Endodermal cell (in vitro differentiated cells): ENCODE results near the gene SYNE1. TPM values are rescaled to one million over a fixed set of nuclear protein-coding genes. Genes with fewer than 3 reads are reported as not detected.

ENCODE experiments used
- DNase-seq: peaks from one replicate; pipeline ENCODE4 v3.0.0-alpha.2; 2017
- H3K27ac ChIP-seq: 2 replicates; pipeline ENCODE4 v1.5.1; 2013; ENCODE audit warnings: mild to moderate bottlenecking, low read depth, low read length, moderate library complexity
- H3K27me3 ChIP-seq: 2 replicates; pipeline ENCODE4 v1.6.1; 2013; ENCODE audit warnings: mild to moderate bottlenecking, low read length, moderate library complexity; ENCODE audit not compliant: insufficient read depth, control insufficient read depth, poor library complexity, severe bottlenecking
- H3K36me3 ChIP-seq: 2 replicates; pipeline ENCODE4 v1.7.0; 2013; ENCODE audit warnings: mild to moderate bottlenecking, low read length, moderate library complexity; ENCODE audit not compliant: control insufficient read depth, insufficient read depth
- H3K4me1 ChIP-seq: one replicate; pipeline ENCODE4 v1.7.0; 2013; ENCODE audit warnings: low read length; ENCODE audit not compliant: control insufficient read depth, insufficient read depth
- H3K4me3 ChIP-seq: 2 replicates; pipeline ENCODE4 v1.5.1; 2013; ENCODE audit warnings: mild to moderate bottlenecking, low read length, moderate library complexity
- H3K9ac ChIP-seq: 2 replicates; pipeline ENCODE4 v1.6.1; 2013; ENCODE audit warnings: mild to moderate bottlenecking, low read length, moderate library complexity; ENCODE audit not compliant: poor library complexity, severe bottlenecking; ENCODE audit errors: extremely low read depth
- H3K9me3 ChIP-seq: 2 replicates; pipeline ENCODE4 v1.6.1; 2013; ENCODE audit warnings: mild to moderate bottlenecking, low read length, moderate library complexity; ENCODE audit not compliant: control insufficient read depth
- H3K27ac Mint-ChIP-seq: 2 replicates; pipeline ENCODE4 v1.8.0; 2020; ENCODE audit warnings: mixed read lengths
- H3K27me3 Mint-ChIP-seq: 2 replicates; pipeline ENCODE4 v1.8.0; 2021; ENCODE audit warnings: mild to moderate bottlenecking, mixed read lengths; ENCODE audit not compliant: insufficient read depth
- H3K36me3 Mint-ChIP-seq: 2 replicates; pipeline ENCODE4 v1.8.0; 2020; ENCODE audit warnings: low read depth, mixed read lengths
- H3K4me1 Mint-ChIP-seq: 2 replicates; pipeline ENCODE4 v1.8.0; 2020; ENCODE audit warnings: mixed read lengths
- H3K4me3 Mint-ChIP-seq: 2 replicates; pipeline ENCODE4 v1.8.0; 2020; ENCODE audit warnings: mild to moderate bottlenecking, moderate library complexity, mixed read lengths
- H3K9me3 Mint-ChIP-seq: 2 replicates; pipeline ENCODE4 v1.8.0; 2020; ENCODE audit warnings: mild to moderate bottlenecking, mixed read lengths
- WGBS, 2 experiments: methylation state at CpG; one replicate each; pipeline versions ENCODE4 v1.1.5 to v1.1.7; 2013; ENCODE audit warnings: missing lambda C conversion rate in 2 of 2, mixed read lengths in 1 of 2; ENCODE audit not compliant: insufficient coverage in 1 of 2, insufficient read length in 1 of 2; 5-methylcytosine and 5-hydroxymethylcytosine counted together
- total RNA-seq, 2 donors: library from RNA; stranded (reverse); fragmentation: NEBNext Ultra II Directional in 1 of 2; extraction: Animal tissue kit (Norgen Biotek cat#: 25700) in 1 of 2; gene quantifications; 2 replicates in 1 of 2; 3 replicates in 1 of 2; pipeline ENCODE4 v1.2.1, GENCODE V29; 2021
- TF ChIP-seq, protein P1 (sequence below): fragments of 200-600 bp; sonication (generic); conservative IDR thresholded peaks from 2 replicates; pipeline ENCODE4 v1.5.0; 2021; ENCODE audit warnings: antibody characterized with exemption, mild to moderate bottlenecking

The SYNE1 gene
- total RNA-seq, 2 donors from 2014 or later = 7.9 to 9.5 TPM

DNA sequence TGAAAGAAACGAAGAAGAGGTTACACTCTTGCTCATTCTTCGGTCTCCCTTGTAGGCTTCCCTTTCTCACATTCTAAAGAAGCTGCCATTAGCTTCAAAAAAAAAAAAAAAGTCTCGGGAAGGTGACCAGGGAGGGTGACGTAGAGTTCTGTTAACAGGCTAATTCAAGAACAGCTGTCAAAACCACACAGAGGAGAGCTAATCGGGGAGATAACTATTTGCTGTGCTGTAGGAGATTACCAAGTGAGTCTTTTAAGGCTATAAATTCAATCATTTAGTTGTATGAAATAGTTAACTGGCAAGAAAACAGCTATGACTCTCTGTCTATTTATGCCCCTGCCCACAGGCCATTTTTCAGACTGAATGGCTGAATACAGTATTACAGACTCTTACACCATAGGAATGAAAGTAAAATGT is 256.8 kb downstream of the SYNE1 start:
- Mint-ChIP-seq H3K36me3 (peaks cover 3% of the 10 kb centered on the region), H3K4me1 (peaks cover 27% of the 10 kb centered on the region), H3K9me3 (no peaks in the 10 kb centered on the region), H3K27me3 (no peaks in the 10 kb centered on the region), H3K4me3 (no peak overlapping the region), H3K27ac (peak overlapping the region; percentile 3)
- DNase-seq = no peak
- H3K27ac ChIP-seq = peak overlapping the region; percentile 74
- no peaks in the 10 kb centered on the region for H3K36me3 ChIP-seq
- H3K4me1 ChIP-seq = no peaks in the 10 kb centered on the region
- no peak overlapping the region for H3K4me3 ChIP-seq
- H3K9me3 ChIP-seq = no peaks in the 10 kb centered on the region
- WGBS, 2 experiments = 78 to 81% methylated on average over 3 to 5 of the region's 5 CpGs
- no peaks in the 10 kb centered on the region for H3K27me3 ChIP-seq
- no peak overlapping the region for H3K9ac ChIP-seq
- TF ChIP-seq, protein P1, sequence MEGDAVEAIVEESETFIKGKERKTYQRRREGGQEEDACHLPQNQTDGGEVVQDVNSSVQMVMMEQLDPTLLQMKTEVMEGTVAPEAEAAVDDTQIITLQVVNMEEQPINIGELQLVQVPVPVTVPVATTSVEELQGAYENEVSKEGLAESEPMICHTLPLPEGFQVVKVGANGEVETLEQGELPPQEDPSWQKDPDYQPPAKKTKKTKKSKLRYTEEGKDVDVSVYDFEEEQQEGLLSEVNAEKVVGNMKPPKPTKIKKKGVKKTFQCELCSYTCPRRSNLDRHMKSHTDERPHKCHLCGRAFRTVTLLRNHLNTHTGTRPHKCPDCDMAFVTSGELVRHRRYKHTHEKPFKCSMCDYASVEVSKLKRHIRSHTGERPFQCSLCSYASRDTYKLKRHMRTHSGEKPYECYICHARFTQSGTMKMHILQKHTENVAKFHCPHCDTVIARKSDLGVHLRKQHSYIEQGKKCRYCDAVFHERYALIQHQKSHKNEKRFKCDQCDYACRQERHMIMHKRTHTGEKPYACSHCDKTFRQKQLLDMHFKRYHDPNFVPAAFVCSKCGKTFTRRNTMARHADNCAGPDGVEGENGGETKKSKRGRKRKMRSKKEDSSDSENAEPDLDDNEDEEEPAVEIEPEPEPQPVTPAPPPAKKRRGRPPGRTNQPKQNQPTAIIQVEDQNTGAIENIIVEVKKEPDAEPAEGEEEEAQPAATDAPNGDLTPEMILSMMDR = no peak

DNA sequence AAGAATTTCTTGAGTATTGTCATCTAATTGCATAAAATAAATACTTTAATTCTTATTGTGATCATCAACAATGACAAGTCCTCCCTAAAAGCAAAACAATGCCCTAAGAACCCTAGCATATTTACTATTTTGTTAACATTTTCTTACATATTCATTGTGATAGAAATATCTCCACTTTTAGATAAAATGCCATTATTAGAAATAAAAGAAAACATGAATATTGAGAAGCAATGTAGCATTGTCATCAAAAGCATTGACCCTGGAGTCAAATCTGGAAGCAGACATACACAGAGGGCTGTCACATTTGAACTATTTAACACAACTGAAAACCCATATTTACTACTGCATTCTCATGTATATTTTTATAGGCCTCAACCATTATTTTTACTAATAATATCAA is 257.7 kb downstream of the SYNE1 start:
- no peaks in the 10 kb centered on the region for H3K9me3 Mint-ChIP-seq
- Histone ChIP-seq H3K4me3 (no peak overlapping the region), H3K27ac (no peak overlapping the region), H3K9me3 (no peaks in the 10 kb centered on the region), H3K9ac (no peak overlapping the region), H3K27me3 (no peaks in the 10 kb centered on the region), H3K4me1 (no peaks in the 10 kb centered on the region), H3K36me3 (no peaks in the 10 kb centered on the region)
- no peaks in the 10 kb centered on the region for H3K27me3 Mint-ChIP-seq
- no peak for DNase-seq
- H3K4me3 Mint-ChIP-seq = no peak overlapping the region
- H3K27ac Mint-ChIP-seq = no peak overlapping the region
- H3K36me3 Mint-ChIP-seq = peaks cover 3% of the 10 kb centered on the region
- TF ChIP-seq, protein P1 = no peak
- H3K4me1 Mint-ChIP-seq = peaks cover 27% of the 10 kb centered on the region

DNA sequence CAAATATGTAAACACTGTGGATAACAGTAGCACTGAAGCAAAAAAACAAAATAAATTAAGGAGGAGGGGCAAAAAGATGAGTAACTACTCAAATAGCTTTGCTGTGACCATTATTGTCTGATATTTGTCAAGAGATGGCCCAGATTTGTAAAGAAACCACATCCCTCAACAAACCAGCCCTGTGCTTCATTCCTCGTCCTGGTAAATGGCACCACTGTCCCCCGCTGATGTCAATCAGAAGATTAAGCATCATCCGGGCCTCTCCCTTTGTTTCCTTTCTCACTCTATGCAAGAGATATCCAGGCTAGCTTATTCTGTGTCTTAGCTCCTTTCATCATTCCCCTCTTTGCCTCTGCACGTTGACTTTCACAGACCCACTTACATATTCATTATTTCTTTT is 259.0 kb downstream of the SYNE1 start:
- Histone ChIP-seq H3K27ac (no peak overlapping the region), H3K4me3 (no peak overlapping the region)

More for the DNA sequence above, 259.0 kb downstream of the SYNE1 start:
- Mint-ChIP-seq H3K4me1 (peaks cover 27% of the 10 kb centered on the region), H3K27ac (no peak overlapping the region), H3K27me3 (no peaks in the 10 kb centered on the region), H3K4me3 (no peak overlapping the region), H3K9me3 (no peaks in the 10 kb centered on the region), H3K36me3 (peaks cover 3% of the 10 kb centered on the region)
- 57 to 71% methylated on average over 4 of the region's 4 CpGs for WGBS, 2 experiments
- no peaks in the 10 kb centered on the region for H3K27me3 ChIP-seq
- DNase-seq = no peak
- H3K36me3 ChIP-seq = no peaks in the 10 kb centered on the region
- no peaks in the 10 kb centered on the region for H3K4me1 ChIP-seq
- TF ChIP-seq, protein P1 = no peak
- H3K9me3 ChIP-seq = no peaks in the 10 kb centered on the region
- no peak overlapping the region for H3K9ac ChIP-seq
